PFSK-1 (cell line): ENCODE measurements around the gene VEGFC.

ENCODE experiments used
- FOXP2 ChIP-seq: optimal IDR thresholded peaks from 2 replicates; pipeline ENCODE3; 2011; ENCODE audit warnings: borderline replicate concordance, control low read depth, inconsistent platforms; ENCODE audit not compliant: insufficient read depth; ENCODE audit errors: extremely low read length, extremely low read depth
- POLR2AphosphoS5 ChIP-seq: IDR thresholded peaks from 2 replicates; pipeline ENCODE4 v1.6.1; 2012; ENCODE audit warnings: low read depth, mild to moderate bottlenecking, control low read depth, low read length, moderate library complexity
- REST ChIP-seq, 2 experiments: IDR thresholded peaks; 2 replicates each; pipeline versions ENCODE4 v1.6.1 to v1.8.0; 2011 to 2012; ENCODE audit warnings: low read depth in 2 of 2, low read length in 2 of 2, control low read depth in 1 of 2, inconsistent platforms in 1 of 2, mild to moderate bottlenecking in 1 of 2, moderate library complexity in 1 of 2; ENCODE audit not compliant: insufficient read depth in 1 of 2
- SIN3A ChIP-seq: IDR thresholded peaks from 2 replicates; pipeline ENCODE4 v1.6.1; 2012; ENCODE audit warnings: mild to moderate bottlenecking, low read length, moderate library complexity, borderline replicate concordance; ENCODE audit not compliant: insufficient read depth
- TAF1 ChIP-seq: IDR thresholded peaks from 2 replicates; pipeline ENCODE4 v1.6.1; 2012; ENCODE audit warnings: low read length, control low read depth, borderline replicate concordance; ENCODE audit not compliant: insufficient read depth

Gene VEGFC

GRCh38 chr4:176775338-176775737, 17.4 kb downstream of the VEGFC start:
- TF ChIP-seq SIN3A, result no peak
- no peak for TF ChIP-seq POLR2AphosphoS5
- no peak for TF ChIP-seq FOXP2

GRCh38 chr4:176774852-176775251, 17.9 kb downstream of the VEGFC start:
- TF ChIP-seq SIN3A (no peak), REST (IDR thresholded peaks at IDR 0.05; ENCODE audit: insufficient read depth in 1 of 2, low read depth in 2 of 2, low read length in 2 of 2) (no peak), POLR2AphosphoS5 (no peak), FOXP2 (no peak), TAF1 (no peak)

- TF ChIP-seq FOXP2 (no peak), REST (IDR thresholded peaks at IDR 0.05; ENCODE audit: insufficient read depth in 1 of 2, low read depth in 2 of 2, low read length in 2 of 2) (no peak), TAF1 (no peak), SIN3A (no peak), POLR2AphosphoS5 (no peak)
Measured at GRCh38 chr4:176769514-176769913, 23.2 kb downstream of the VEGFC start.

- TF ChIP-seq SIN3A (no peak), FOXP2 (no peak), POLR2AphosphoS5 (no peak), TAF1 (no peak), REST (IDR thresholded peaks at IDR 0.05; ENCODE audit: insufficient read depth in 1 of 2, low read depth in 2 of 2, low read length in 2 of 2) (no peak)
Measured at GRCh38 chr4:176767183-176767582, 25.5 kb downstream of the VEGFC start.

DNA sequence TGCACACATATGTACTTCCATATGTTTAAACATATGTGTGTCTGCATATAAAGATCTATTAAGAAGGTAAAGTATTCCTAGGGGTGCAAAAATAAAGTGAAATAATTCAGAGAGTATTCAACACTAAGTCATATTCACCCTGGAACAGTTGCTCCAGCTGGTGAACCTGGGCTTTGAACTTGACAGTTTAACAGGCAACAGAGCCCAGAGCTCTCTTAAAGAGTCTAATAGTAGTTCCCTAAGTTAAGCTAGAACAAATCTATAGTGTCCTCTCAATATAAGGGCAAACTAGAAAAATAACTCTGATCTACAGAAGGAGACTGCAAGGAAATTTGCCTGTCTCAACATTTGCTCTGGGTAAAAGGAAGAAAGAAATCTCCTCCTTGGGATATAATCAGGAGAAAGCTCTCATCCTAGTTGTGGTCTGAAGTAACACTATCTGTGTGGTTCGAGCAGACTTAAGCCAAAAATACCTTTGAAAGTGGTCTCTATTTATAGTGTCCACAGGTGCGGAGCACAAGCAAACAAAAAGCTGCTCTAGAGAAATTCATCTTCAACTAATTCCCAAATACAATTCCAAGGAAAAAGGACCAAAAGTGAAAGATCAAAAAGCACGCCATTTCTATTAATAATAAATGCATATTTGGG, 29.9 kb downstream of the VEGFC start:
- TF ChIP-seq TAF1, result no peak
- TF ChIP-seq REST (IDR thresholded peaks at IDR 0.05; ENCODE audit: insufficient read depth in 1 of 2, low read depth in 2 of 2, low read length in 2 of 2), result no peak
